ENCODE results near the gene MAPK9.

Gene MAPK9

GRCh38 chr5:180201051-180201987, 90.6 kb downstream of the MAPK9 start:
- DNase-seq, result no peak

GRCh38 chr5:180199390-180199789, 92.5 kb downstream of the MAPK9 start:
- DNase-seq, result no peak

- no peak for DNase-seq
These were observed 93.7 kb downstream of the MAPK9 start for GRCh38 chr5:180198208-180198607.

GRCh38 chr5:180197016-180197702, 94.7 kb downstream of the MAPK9 start:
- no peak for DNase-seq

DNA sequence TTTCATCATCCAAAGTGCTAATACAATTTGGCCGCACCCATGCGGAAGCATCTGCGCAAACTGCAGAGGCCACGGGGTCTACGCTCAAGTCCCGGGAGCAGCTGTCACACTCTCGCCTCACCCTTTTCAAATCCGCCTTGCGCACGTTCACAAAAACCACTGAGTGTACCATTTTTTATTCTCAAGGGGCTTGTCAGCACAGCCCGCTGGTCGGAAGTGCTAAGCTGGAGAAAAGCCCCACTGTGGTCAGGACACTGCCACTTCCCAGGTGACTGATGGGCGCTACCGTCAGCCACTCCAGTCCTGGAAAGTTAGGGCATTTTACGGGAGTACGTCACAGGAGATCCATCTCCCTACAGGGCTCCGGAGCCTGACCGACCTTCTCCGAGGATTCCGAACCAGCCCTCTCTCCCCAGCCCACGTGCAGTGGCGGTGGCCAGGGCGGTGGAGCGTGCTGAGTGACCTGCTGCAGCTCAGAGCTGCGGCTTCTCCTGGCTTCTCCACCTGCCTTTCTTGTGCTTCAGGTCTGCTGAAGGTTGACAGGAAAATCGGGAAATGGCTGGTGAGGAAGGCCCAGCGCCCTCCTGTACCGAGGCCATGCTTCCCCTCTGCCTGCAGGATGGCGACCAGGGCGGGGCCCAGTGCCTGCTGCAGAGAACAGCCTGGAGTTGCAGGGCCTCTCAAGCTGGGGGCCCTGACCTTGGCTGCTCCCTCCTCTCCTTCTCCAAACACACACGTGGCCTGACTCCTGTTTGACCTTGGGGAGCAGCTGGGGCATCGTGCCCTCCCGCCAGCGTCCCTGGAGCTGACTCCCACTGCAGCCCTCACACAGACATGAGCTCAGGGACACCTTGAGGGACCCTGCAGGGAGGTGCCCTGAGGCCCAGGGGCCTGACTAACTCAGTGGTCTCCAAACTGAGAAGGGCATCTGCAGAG, 97.2 kb downstream of the MAPK9 start:
- no peak for DNase-seq

- no peak for DNase-seq
These were observed 98.0 kb downstream of the MAPK9 start for GRCh38 chr5:180193749-180194375.

- DNase-seq, result no peak
These were observed 100.2 kb downstream of the MAPK9 start for GRCh38 chr5:180191716-180192115.

- DNase-seq, result no peak
These were observed 104.1 kb downstream of the MAPK9 start for GRCh38 chr5:180187767-180188166.

All from NCI-H446 treated with DMSO at 0.1 percent for 48 hours (cell line).